GM23248 (cell line): ENCODE results near the gene PLEK2.

Experiments
- EZH2 ChIP-seq: fragments of 200-600 bp; sonication (generic); IDR thresholded peaks from 2 replicates; pipeline ENCODE4 v1.6.1; 2018; ENCODE audit warnings: antibody characterized with exemption, mild to moderate bottlenecking; ENCODE audit not compliant: insufficient read depth, poor library complexity, severe bottlenecking
- EZH2phosphoT487 ChIP-seq: fragments of 200-600 bp; sonication (generic); IDR thresholded peaks from 2 replicates; pipeline ENCODE4 v1.6.1; 2018; ENCODE audit warnings: antibody characterized with exemption, moderate library complexity, mild to moderate bottlenecking, low read depth; ENCODE audit not compliant: insufficient read depth

GRCh38 chr14:67420102-67420739 lies 8.3 kb upstream of the PLEK2 start:
- no peak for TF ChIP-seq EZH2
- TF ChIP-seq EZH2phosphoT487 = no peak
